ENCODE measurements around the gene PRSS2.

DNA sequence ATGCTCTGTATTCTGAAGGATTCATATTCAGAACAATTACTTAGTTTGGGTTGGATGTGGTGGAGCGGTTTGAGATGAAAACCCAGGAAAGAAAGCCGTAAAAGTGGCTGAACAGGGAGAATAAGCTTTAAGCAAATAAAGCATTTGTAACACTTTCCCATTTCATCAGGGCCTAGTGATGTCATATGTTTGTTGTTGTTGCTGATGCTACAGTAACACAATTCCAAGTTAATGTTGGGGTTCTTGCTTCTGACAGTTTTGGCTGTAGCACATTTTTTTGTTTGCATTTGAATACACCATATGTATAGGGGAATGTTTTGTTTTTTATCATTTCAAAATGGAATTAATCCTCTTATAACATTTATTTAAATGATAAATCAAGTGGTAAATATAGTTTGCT, 43.7 kb downstream of the PRSS2 start:
- no peak for TF ChIP-seq POLR2A (IDR thresholded peaks at IDR 0.05; ENCODE audit: low read length)
- no peak for TF ChIP-seq GATA1 (IDR thresholded peaks at IDR 0.05; ENCODE audit: low read depth, low read length)

Measured in erythroblast (primary cell).